CD1c-positive myeloid dendritic cell (primary cell): ENCODE measurements around the gene SOCS1.

ENCODE experiments used
- DNase-seq: peaks from one replicate; pipeline ENCODE4 v3.0.0-alpha.2; 2016; ENCODE audit errors: extremely low spot score

Gene SOCS1

DNA sequence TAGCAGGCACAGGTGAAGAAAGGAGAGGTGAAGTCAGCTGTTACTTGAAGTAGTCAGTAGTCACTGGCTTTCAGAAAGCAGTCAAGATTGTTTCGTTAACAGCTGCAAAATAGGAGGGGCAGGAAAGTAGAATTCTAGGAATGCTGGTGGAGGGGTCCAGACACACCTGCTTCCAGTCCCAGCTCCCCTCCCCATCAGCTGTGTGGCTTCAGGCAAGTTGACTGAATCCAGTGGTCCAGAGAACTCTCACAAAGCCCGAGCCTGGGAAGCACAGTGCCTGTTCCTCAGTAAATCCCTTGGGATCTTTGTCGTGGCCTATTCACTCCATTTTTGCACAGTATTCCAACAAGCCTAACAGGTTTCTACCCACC lies 4.6 kb upstream of the SOCS1 start:
- DNase-seq = no peak

DNA sequence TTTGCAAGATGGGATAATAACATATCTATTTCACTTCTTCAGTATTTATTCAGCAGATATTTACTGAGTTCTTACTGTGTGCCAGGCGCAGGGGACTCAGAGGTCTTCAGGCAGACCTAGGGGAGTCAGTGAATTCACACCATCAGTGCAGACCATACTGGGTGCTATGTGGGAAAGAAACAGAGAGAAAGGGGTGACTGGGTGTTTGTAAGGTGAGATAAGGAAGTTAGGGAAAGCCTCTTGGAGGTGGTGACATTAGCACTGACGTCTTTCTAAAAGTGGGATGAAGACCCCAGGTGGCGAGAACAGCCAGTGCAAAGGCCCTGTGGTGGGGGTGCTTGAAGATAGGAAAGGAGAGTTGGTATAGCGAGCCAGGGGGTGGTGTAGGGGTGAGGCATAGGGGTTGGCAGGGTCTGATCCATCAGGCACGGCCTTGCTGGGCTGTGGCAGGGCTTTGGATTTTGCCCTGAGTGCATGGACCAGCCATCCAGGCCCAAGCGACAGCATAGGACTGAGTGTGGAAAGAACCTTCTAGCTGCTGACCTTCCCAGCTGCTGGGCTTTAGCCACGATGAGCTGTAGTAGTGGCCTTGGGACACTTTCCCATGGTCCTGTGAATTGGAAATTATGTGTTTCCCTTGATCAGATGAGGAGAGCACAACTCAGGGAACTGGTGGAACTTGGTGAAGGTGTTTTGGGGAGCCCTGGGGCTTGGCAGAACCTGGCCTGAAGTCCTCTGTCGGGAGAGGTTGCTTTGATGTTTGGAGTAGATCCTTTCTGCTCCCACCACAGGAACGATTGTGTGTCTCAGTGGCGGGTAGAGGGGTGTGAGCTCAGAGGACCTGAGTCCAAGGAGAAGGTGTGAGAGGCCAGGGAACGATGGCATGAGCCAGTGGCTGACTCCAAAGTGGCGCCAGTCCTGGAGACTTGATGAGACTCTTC lies 3.9 kb upstream of the SOCS1 start:
- no peak for DNase-seq

DNA sequence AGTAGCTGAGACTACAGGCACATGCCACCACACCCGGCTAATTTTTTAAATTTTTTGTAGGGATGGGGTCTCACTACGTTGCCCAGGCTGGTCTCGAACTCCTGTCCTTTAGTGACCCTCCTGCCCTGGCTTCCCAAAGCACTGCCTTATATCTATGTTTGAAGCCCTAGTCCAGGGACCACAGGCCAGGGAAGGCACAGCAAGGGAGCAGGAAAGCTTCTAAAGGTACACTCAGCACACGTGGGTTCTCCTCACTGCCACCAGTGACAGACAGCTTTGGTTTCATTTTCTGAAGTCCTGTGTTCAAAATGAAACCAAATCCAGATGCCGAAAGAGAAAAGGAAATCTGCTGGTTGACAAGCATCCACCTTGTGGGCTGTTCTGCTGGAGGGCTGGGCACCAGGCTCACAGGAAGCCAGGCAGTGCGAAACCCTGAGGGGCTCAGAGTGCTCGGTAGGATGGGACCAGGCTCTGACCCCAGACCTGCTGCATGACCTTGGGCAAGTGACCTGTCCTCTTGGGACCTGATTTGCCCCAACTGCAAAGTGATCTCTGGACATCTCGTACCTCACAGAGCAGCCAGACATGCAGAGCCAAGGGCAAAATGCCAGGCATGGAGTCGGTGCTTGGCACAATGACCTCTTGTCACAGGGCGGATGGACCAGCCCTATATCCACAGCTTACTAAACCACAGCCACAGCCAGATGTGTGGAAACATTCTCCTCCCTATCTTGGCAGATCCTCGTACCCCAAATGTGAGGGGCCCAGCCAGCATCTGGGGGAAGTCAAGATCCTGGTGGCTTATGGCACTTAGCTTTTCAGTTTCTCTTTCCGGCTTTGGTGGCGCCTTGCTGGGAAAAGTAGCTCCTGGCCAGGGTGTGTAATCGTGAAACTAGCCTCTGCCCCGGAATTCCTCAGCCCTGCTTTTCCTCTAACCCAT lies 2.8 kb upstream of the SOCS1 start:
- peak; percentile 62 for DNase-seq

DNA sequence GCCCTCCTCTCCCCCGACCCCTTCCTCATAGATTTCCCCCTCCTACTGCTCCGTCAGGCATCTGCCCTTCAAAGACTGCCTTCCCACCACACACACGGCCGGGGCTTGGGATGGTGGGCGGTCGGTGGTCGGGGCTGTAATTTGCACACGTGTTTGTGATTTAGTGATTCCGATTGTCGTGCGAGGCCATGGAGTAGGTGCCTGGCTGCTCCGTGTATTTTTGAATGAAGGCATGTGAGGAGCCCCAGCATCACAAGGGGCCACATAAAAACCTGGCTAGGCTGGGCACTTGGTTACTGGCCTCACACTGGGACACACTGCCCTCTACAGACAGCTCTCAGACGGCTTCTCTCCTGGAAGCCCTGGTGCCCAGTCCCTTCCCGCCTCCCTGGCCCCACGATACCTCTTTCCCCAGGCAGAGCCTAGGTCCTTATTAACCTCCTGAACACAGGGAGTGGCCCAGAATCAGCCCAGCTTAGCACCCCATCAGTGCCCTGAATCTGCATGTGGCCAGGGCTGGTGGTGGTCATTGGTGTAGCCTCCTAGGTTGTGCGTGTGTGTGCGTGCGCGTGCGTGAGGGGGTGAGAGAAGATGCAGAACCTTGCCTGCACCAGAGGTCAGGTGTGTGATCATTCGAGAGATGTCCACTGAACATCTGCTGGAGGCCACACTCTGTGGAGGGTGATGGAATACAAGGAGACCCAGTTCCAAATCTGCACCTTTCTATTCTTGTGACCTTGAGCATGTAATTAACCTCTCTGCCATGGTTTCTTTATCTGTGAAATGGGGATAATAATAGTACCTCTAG lies 1.3 kb upstream of the SOCS1 start:
- DNase-seq = peak; percentile 80

DNA sequence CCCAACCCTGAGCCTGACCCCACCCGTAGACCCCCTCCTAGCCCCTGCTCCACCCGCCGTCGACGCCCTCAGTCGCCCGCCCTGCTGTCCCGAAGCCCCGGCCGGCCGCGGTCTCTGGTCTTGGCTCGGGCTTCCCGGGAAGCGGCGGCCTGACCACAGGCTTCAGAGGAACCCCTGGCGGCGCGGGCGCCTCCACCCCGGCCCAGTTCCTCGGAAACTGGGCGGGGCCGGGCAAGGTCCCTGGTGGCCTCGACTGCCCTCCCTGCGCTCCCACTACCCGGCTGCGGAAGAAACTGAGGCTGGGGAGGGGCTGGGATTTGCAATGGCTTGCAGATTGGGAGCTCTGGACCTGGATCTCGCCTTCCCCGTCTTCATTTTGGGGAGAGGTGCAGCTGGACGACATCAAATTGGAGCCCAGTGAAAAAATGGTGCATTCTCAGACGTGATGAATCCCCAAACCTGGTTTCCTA lies 692 bp upstream of the SOCS1 start:
- peak; percentile 94 for DNase-seq

DNA sequence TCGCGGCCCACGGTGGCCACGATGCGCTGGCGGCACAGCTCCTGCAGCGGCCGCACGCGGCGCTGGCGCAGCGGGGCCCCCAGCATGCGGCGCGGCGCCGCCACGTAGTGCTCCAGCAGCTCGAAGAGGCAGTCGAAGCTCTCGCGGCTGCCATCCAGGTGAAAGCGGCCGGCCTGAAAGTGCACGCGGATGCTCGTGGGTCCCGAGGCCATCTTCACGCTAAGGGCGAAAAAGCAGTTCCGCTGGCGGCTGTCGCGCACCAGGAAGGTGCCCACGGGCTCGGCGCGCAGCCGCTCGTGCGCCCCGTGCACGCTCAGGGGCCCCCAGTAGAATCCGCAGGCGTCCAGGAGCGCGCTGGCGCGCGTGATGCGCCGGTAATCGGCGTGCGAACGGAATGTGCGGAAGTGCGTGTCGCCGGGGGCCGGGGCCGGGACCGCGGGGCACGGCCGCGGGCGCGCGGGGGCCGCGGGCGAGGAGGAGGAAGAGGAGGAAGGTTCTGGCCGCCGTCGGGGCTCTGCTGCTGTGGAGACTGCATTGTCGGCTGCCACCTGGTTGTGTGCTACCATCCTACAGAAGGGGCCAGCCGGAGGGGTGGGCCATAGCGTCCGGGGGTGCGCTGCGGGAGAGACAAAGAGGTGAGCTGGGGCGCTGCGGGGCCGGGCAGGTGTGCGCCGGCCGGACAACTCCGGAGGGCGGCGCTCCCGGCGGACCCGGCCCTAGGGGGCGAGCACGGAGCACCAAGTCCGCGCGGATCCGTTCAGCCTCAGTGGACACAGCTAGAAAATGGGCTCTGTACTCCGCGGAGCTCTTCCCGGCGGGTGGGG lies 879 bp downstream of the SOCS1 start:
- peak; percentile 71 for DNase-seq

DNA sequence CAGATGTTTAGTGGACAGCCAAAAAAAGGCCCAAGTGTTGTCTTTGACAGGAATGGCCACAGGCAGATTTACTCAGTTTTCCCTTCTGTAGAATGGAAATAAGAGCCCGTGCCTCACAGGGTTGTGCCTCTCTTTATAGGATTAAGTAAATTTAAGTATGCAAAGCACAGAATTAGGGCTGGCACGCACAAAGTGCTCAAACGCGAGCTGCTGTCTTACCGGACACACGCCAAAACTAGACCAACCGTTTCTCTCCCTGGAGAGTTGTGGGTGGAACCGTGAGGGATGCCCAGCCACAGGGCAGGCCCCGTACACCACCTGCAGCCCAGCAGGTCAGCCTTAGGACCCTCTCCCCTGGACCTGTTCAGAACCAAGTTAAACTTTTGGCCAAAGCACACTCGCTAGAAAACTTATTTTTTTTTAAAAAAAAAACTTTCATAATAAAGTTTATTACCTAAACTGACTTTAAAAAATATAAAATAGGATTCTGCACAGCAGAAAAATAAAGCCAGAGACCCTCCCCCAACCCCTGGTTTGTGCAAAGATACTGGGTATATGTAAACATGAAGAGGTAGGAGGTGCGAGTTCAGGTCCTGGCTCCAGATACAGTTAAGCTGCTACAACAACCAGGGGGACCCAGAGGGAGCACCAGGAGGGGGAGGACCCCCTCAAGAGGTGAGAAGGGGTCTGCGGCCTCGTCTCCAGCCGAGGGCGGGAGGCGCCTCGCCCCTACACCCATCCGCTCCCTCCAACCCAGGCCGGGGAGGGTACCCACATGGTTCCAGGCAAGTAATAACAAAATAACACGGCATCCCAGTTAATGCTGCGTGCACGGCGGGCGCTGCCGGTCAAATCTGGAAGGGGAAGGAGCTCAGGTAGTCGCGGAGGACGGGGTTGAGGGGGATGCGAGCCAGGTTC lies 1.8 kb downstream of the SOCS1 start:
- DNase-seq = no peak

DNA sequence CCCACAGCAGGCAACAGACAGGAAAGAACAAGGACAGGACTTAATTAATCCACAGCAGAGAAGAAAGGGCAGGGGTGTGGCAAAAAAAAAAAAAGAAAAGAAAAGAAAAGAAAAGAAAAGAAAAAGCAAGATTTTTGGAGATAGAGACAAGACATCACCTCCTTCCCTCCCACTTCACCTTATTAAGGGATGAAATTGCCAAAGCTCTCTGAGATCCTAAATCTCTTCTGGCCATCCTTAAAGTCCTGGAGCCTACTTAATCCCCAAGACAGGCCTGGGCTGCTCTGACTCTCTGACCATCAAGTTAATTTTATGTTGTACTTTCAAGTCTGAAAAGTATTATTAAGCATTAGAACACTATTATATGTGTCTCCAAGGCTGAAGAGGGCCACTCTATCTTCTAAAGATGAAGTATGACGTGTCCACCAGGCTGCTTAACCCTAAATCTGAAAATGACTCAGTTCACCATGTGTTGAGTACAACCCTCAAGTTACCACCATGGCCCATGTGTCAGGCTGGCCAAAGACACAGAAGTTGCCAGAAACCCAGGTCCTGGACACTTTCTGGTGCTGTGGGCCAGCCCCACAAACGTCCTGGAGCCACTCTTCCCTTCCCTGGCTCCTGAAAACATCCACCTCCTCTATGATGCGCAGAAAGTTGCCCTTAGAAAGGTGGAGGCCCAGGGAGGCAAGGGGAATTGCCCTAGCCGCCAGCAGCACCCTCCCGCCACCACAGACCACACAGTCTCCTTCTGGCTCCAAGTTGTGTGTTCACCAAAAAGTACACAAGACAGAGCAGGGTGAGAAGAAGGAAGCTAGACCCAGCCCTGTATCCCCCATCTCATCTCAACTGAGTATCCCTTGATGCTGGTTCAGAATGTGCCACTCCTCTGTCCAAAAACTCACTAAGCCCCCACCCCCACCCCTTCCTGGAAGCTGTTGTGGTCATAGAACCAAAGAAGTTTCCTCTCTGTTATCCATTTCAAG lies 2.7 kb downstream of the SOCS1 start:
- DNase-seq = peak; percentile 10

DNA sequence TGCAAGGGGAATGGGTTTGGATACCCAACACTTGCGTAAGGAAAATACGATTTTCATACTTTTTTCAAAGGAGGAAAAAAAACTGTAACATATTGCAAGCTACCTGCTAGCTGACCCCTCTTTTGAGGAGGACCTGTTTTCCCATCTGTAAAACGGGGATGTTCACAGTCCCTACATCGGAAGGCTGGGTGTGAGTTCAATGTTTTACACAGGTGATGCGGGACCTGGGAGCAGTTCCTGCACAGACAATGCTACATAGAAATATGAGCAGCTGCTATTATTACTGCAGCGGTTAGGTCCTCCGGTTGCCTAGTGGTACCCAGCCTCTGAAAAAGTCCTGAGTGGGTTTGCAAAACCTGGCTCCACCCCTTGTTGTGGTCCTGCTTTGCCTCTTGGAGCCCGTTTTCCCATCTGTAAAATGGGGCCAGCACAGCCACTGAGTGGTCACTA lies 3.5 kb downstream of the SOCS1 start:
- DNase-seq = no peak

DNA sequence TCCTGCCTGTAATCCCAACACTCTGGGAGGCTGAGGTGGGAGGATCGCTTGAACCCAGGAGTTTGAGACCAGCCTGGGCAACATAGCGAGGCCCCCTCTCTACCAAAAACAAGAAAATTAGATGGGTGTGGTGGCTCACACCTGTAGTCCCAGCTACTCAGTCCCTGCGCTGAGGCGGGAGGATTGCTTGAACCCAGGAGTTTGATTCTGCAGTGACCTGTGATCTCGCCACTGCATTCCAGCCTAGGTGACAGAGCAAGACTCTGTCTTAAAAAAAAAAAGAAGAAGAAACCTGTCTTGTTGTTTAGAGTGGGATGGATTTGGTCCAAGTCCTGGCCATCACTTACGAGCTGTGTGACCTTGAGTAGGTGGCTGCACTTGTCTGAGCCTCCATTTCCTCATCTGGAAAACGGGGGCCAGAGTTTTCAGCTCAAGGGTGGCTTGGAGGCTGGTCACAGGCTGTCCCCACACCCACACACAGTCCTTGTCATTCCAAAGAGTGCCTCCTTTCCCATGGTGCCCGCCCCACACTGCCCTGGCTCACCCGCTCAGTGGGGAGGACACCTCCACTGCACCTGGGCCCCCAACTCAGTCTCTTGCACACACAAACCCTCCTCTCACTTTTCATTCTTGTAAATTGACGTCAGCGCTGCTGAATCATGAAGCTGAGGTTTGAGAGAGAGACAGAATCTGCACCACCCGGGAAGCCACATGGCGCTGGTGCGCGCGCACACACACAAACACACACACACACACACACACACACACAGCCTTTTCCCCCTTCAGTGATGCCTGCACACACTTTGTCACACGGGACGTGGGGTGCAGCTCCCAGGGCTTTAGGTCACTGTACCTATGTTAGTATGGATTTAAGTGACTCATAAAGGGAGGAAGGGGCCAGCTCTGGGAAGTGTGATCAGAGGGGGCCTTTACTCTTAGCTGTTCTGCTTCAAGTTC lies 4.2 kb downstream of the SOCS1 start:
- peak; percentile 55 for DNase-seq

DNA sequence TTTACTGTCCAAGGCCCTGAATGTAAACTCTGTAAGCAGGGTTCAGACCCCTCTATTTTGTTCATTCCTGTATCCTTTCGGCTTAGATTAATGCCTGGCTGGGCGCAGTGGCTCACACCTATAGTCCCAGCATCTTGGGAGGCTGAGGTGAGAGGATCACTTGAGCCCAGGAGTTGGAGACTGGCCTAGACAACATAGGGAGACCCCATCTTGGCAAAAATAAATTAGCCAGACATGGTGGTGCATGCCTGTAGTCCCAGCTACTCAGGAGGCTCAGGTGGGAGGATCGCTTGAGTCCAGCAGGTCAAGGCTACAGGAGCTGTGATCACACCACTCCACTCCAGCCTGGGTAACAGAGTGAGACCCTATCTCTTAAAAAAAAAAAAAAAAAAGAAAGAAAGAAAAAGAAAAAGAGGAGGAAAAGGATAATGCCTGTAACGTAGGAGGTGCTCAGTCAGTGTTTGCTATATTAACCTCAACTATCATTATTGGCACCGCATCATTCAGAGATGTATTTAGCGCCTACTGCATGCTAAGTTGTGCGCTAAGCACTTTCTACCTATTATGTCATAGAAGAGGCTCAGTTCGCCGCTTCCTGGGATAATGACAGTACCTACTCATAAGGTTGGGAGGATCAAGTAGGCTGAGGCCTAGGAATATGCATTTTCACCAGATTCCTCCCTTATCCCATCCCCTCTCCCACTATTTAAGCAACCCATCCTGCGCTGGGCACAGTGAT lies 5.0 kb downstream of the SOCS1 start:
- DNase-seq = no peak

DNA sequence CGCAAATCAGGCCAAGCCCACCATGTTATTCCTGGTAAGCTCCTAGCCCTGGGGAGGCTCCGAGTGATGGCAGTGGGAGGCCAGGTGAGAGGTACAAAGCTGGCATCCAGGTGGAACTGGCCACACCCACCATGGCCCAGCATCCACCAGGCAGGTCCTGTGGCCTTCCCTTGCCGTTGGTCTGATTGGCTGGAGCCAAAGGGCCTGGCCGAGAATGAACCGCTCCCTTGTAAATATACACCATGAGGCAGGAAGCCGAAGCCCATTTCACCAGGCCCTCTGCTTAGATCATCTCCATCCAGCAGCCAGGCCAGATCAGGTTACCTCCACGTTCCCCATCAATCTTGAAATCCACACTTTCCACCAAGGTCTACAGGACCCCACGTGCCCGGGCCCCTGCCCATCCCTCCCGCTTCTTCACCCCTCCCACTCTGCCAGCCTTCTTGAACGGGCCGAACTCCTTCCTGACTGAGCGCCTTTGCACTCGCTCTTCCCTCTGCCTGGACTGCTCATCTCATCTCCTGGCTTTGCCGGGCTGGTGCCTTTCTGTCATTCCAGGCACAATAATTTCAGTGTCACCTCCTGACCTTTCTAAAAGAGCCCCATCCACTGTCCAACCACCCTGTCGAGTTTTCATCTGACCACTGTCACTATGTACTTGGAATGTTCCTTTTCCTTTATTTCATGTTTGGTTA lies 5.8 kb downstream of the SOCS1 start:
- no peak for DNase-seq

DNA sequence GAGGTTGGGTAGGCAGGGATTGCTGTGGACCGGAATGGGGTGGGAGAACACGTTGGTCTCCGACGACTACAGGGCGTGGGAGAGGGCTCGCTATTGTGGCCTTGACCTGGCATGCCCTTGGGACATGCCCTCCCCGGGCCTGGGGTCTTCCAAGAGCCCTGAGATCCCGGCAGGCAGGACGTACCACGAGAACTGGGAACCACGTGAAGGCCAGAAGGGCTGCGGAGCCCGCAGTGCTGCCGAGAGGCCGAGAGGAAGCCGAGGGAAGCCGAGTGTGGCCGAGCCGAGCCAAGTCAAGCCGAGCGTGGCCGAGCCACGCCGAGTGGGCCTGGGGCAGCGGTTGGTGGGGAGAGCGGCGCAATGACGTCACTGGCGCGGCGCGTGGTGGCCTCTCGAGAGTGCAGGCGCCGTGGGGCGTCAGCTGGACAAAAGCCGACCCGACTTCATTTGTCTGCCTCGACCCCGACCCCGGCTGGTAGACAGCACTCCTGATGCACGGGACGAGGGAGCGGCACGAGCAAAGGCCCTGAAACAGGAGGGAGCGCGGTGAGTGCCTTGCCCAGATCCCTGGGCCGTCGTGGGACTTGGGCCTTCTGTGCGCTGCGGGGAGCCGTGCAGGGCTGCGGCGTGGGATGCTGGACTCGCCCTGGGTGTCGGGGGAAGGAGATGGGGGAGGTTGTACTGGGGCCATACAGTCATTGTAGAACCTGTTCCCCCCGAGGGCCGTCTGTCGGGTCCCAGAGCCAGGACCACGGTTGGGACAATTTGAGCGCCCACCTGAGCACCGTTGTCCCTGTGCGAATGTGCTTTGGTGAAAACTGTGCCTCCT lies 6.6 kb downstream of the SOCS1 start:
- no peak for DNase-seq

DNA sequence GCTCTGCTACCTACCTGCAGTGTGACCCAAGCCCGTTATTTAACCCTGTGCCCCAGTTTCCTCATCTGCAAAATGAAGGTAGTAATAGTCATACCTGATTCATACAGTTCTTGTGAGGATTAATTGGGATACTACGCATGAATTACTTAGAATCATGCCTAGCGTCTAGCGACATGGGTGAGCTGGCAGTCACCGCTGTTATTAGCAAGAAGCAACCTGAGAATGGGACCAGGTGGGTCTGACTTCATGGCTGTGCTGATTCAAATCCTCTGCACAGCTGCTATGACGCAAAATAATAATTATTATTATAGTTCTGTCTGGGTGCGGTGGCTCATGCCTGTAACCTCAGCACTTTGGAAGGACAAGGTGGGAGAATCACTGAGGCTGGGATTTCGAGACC lies 7.9 kb downstream of the SOCS1 start:
- no peak for DNase-seq

DNA sequence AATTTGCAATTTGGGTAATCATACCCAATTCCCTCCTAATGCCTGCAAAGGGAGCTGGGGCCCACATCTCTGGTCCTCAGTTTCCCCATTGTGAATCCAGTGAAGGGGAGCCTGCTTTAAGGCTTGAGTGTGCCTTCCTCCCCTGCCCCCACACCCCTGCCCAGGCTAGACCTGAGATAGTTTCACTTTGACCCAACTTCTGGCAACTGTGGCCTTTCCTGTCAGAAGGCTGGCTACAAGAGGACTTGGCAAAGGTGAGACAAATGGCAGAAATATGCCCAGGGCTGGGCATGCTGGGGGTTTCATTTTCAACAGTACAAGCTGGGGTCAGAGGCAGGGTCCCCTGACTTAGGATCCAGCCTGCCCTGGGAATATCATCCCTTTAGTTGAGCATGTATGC lies 10.0 kb downstream of the SOCS1 start:
- no peak for DNase-seq
